Stimulated activated CD8-positive, alpha-beta memory T cell treated with anti-CD3 and anti-CD28 coated beads, Interleukin-7, amount 100 ng/mL, for 1 hour (primary cell): ENCODE measurements around the gene ADISSP.
"Not testable (repeated sequence)": the region's sequence is repeated elsewhere in the genome, so short reads cannot be mapped to it uniquely, and the experiment has no call there.

Experiments used
- DNase-seq, 2 donors: peaks; one replicate each; pipeline ENCODE4 v3.0.0-alpha.2; 2020; ENCODE audit warnings: low read depth in 2 of 2

The ADISSP gene

GRCh38 chr20:3797592-3798372 lies 30.2 kb upstream of the ADISSP start:
- DNase-seq = no peak

GRCh38 chr20:3797226-3797545 lies 29.6 kb upstream of the ADISSP start:
- DNase-seq = no peak

- DNase-seq = no peak
These were observed 29.1 kb upstream of the ADISSP start for GRCh38 chr20:3796477-3797225.

GRCh38 chr20:3795511-3796468 lies 28.2 kb upstream of the ADISSP start, which contains the start of gene CDC25B:
Gene CDC25B (plus strand): TSS chr20:3796310. CDS start chr20:3796532, 222 bp downstream.
- peak; percentile 79 to 81 for DNase-seq

GRCh38 chr20:3794701-3795420 lies 27.3 kb upstream of the ADISSP start:
- DNase-seq = no peak

- not testable (repeated sequence) for DNase-seq
These were observed 26.6 kb upstream of the ADISSP start for GRCh38 chr20:3794168-3794567.

- not testable (repeated sequence) for DNase-seq
These were observed 21.6 kb upstream of the ADISSP start for GRCh38 chr20:3789201-3789600.

GRCh38 chr20:3788685-3789155 lies 21.2 kb upstream of the ADISSP start:
- DNase-seq = no peak

- DNase-seq = no peak
These were observed 19.9 kb upstream of the ADISSP start for GRCh38 chr20:3787324-3788014.

- peak; percentile 78 to 84 for DNase-seq
These were observed 19.2 kb upstream of the ADISSP start, which contains the start of gene CENPB for GRCh38 chr20:3786665-3787323. Gene CENPB (minus strand): TSS chr20:3786740. CDS start chr20:3786483, 257 bp downstream.

- DNase-seq = no peak
These were observed 18.6 kb upstream of the ADISSP start for GRCh38 chr20:3786126-3786484.

- no peak for DNase-seq
These were observed 17.9 kb upstream of the ADISSP start for GRCh38 chr20:3785240-3786125.

- no peak for DNase-seq
These were observed 17.3 kb upstream of the ADISSP start for GRCh38 chr20:3784863-3785239.

- DNase-seq = no peak
These were observed 16.8 kb upstream of the ADISSP start for GRCh38 chr20:3784216-3784853.

GRCh38 chr20:3783511-3784195 lies 16.1 kb upstream of the ADISSP start:
- DNase-seq = no peak

- DNase-seq = no peak
These were observed 15.5 kb upstream of the ADISSP start for GRCh38 chr20:3783068-3783489.

GRCh38 chr20:3782597-3782996 lies 15.0 kb upstream of the ADISSP start:
- no peak for DNase-seq
